ENCODE results near the gene PPIL4. TPM values are rescaled to one million over a fixed set of nuclear protein-coding genes. Genes with fewer than 3 reads are reported as not detected.

The PPIL4 gene
- total RNA-seq, 2 experiments from 2014 or later = 20.8 to 21.9 TPM

DNA sequence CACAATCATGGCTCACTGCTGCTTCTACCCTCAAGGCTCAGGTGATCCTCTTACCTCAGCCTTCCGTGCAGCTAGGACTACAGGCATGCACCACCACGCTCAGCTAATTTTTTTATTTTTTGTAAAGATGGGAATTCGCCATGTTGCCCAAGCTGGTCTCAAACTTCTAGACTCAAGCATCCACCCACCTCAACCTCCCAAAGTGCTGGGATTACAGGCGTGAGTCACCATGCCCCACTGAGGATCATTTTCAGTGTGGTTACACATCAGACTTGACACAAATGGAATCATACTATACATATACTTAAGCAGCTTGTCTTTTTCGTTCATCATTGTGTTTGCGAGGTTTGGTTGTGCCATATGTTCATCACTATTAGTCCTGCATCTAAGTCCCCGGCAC is 87.6 kb downstream of the PPIL4 start:
- H3K4me1 Mint-ChIP-seq (ENCODE audit: low read depth) = peaks cover 11% of the 10 kb centered on the region
- ATAC-seq (peak; percentile 17), DNase-seq (no peak)
- H3K36me3 Mint-ChIP-seq (ENCODE audit: low read depth) = peaks cover 48% of the 10 kb centered on the region
- H3K4me3 Mint-ChIP-seq = no peak overlapping the region
- CTCF ChIA-PET = interaction anchor here (1.4 to 3.9 kb wide), 2 partner anchors 10 to 60 kb away, joined by 4 to 14 read pairs; no protein-coding TSS in a partner anchor
- no peak overlapping the region for H3K27ac Mint-ChIP-seq
- intact Hi-C loops (cut with micrococcal nuclease) = no loop called here
- no peaks in the 10 kb centered on the region for H3K27me3 Mint-ChIP-seq
- no peaks in the 10 kb centered on the region for H3K9me3 Mint-ChIP-seq
- TF ChIP-seq CTCF (IDR thresholded peaks at IDR 0.05) = no peak
- POLR2A ChIA-PET = interaction anchor here (0.7 kb wide), 1 partner anchor 27 kb away, joined by 4 read pairs; the partner anchor contains the start of gene ZC3H12D

GRCh38 chr6:149457316-149457884 is 88.4 kb downstream of the PPIL4 start:
- ChIA-PET POLR2A (interaction anchor here (0.7 kb wide), 1 partner anchor 28 kb away, joined by 4 read pairs; the partner anchor contains the start of gene ZC3H12D), CTCF (interaction anchor here (1.4 kb wide), 2 partner anchors 9 to 11 kb away, joined by 4 read pairs; no protein-coding TSS in a partner anchor)
- peaks cover 44% of the 10 kb centered on the region for H3K36me3 Mint-ChIP-seq (ENCODE audit: low read depth)
- intact Hi-C loops (cut with micrococcal nuclease) = no loop called here
- no peak for DNase-seq
- TF ChIP-seq CTCF (IDR thresholded peaks at IDR 0.05) = no peak
- H3K4me1 Mint-ChIP-seq (ENCODE audit: low read depth) = peaks cover 11% of the 10 kb centered on the region
- no peak for ATAC-seq
- no peak overlapping the region for H3K4me3 Mint-ChIP-seq
- H3K27ac Mint-ChIP-seq = no peak overlapping the region
- no peaks in the 10 kb centered on the region for H3K9me3 Mint-ChIP-seq
- no peaks in the 10 kb centered on the region for H3K27me3 Mint-ChIP-seq

DNA sequence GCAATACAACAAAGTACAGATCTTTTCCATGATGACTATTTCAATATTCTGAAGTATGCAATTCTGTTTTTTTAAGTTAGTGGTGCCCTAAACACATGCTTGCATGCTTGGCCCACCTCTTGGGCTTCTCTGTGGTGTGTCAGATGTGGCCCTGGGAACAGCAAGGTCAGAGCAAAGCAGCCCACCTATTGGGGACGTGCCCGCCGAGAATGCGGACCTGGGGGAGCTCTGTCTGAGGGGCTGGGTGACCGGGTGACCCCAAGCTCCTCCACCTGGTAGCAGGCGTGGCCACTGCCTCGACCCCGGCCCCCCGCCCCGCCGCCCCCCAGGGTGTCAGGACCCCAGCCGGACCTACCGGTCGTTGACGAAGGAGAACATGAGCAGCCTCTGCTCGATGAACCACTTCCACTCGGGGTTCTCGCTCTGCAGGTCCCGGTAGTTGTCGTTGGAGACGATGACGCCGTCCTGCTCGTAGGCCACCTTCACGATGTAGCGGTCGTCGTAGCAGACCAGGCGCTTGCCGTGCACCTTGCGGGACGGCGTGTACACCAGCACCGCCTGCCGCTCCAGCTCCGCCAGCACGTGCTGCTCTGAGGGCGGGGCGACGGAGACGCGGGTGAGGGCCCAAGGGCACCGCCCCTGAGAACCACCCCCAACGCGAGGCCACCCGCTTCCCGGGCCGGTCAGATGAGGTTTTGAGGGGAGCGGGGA is 89.4 kb downstream of the PPIL4 start:
- intact Hi-C loops (cut with micrococcal nuclease) = no loop called here
- H3K4me1 Mint-ChIP-seq (ENCODE audit: low read depth) = peaks cover 11% of the 10 kb centered on the region
- DNase-seq (no peak), ATAC-seq (no peak)
- CTCF ChIA-PET = interaction anchor here (0.8 to 1.4 kb wide), 2 partner anchors 10 to 61 kb away, joined by 4 to 5 read pairs; no protein-coding TSS in a partner anchor
- peaks cover 46% of the 10 kb centered on the region for H3K36me3 Mint-ChIP-seq (ENCODE audit: low read depth)
- TF ChIP-seq CTCF (IDR thresholded peaks at IDR 0.05) = no peak
- H3K9me3 Mint-ChIP-seq = no peaks in the 10 kb centered on the region
- H3K27ac Mint-ChIP-seq = no peak overlapping the region
- no peaks in the 10 kb centered on the region for H3K27me3 Mint-ChIP-seq
- no peak overlapping the region for H3K4me3 Mint-ChIP-seq
- POLR2A ChIA-PET = no interaction called here

- ChIA-PET POLR2A (interaction anchor here (1.0 to 1.3 kb wide), 2 partner anchors 14 to 30 kb away, joined by 3 to 4 read pairs; no protein-coding TSS in a partner anchor), CTCF (interaction anchor here (0.8 to 1.9 kb wide), 5 partner anchors 13 to 427 kb away, joined by 3 to 6 read pairs (median 3); partner anchors contain the start of gene ZC3H12D)
- Mint-ChIP-seq H3K36me3 (ENCODE audit: low read depth) (peaks cover 45% of the 10 kb centered on the region), H3K4me1 (ENCODE audit: low read depth) (peaks cover 11% of the 10 kb centered on the region), H3K27me3 (no peaks in the 10 kb centered on the region), H3K4me3 (no peak overlapping the region), H3K27ac (no peak overlapping the region), H3K9me3 (no peaks in the 10 kb centered on the region)
- intact Hi-C loops (cut with micrococcal nuclease) = no loop called here
- DNase-seq (no peak), ATAC-seq (no peak)
- no peak for TF ChIP-seq CTCF (IDR thresholded peaks at IDR 0.05)
Measured at GRCh38 chr6:149455031-149455732, 90.7 kb downstream of the PPIL4 start.

Other genes with a start within 250 kb of the PPIL4 start
- 10 to 100 TPM; 64.8 to 69.1 TPM for gene TAB2, start 228.3 kb downstream of the PPIL4 start, total RNA-seq
- gene SUMO4, start 145.8 kb downstream of the PPIL4 start, total RNA-seq = 1 to 10 TPM; 3.7 to 4.7 TPM
- gene ZC3H12D, start 61.0 kb downstream of the PPIL4 start, total RNA-seq = 10 to 100 TPM; 37.7 to 39.0 TPM
- 10 to 100 TPM; 15.4 to 16.3 TPM for gene GINM1, start 20.3 kb upstream of the PPIL4 start, total RNA-seq
- 10 to 100 TPM; 18.8 to 19.7 TPM for gene KATNA1, start 102.7 kb upstream of the PPIL4 start, total RNA-seq
- gene LATS1, start 172.1 kb upstream of the PPIL4 start, total RNA-seq = 10 to 100 TPM; 21.1 to 21.2 TPM
- gene NUP43, start 200.5 kb upstream of the PPIL4 start, total RNA-seq = 10 to 100 TPM; 75.7 to 75.8 TPM
- gene PCMT1, start 203.7 kb upstream of the PPIL4 start, total RNA-seq = 100 to 1,000 TPM in 1 of 2 experiments, 10 to 100 TPM in 1; 97.3 to 102 TPM